ENCODE data around the gene NPAS3.

DNA sequence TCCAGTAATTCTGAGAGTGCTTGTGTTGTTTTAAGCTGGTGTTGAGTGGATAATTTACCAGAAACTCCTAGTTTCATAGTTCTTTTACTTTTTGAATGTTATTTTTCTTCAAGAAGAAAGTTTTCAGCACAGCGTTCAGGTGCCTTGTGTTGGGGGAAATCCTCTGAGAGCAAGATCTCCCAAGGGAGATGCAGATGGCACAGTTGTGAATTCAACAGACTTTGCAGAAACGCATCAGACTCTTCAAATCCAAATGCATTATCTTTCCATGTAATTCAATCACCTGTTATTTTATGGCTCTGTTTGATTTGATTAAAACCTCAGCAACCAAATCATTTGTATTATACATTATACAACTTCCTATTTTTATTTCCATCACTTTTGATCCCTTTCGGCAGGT lies 572.3 kb downstream of the NPAS3 start:
- TF ChIP-seq CTCF (IDR thresholded peaks at IDR 0.05) = no peak
- no peak for TF ChIP-seq POLR2A (IDR thresholded peaks at IDR 0.05)
